GM23338 (cell line): ENCODE measurements around the gene UBASH3B.

Experiments used
- CREB1 ChIP-seq: fragments of 250-450 bp; sonication (Bioruptor Pico); IDR thresholded peaks from 2 replicates; pipeline ENCODE4 v1.5.0; 2020; ENCODE audit warnings: low read depth, mild to moderate bottlenecking, moderate library complexity
- EZH2 ChIP-seq: fragments of 200-600 bp; sonication (generic); IDR thresholded peaks from one replicate; pipeline ENCODE4 v1.8.0; 2017; ENCODE audit warnings: antibody characterized with exemption, mild to moderate bottlenecking, low read depth; ENCODE audit not compliant: unreplicated experiment
- EZH2phosphoT487 ChIP-seq: fragments of 200-600 bp; sonication (generic); IDR thresholded peaks from one replicate; pipeline ENCODE4 v1.8.1; 2018; ENCODE audit warnings: antibody characterized with exemption; ENCODE audit not compliant: unreplicated experiment
- JUNB ChIP-seq: IDR thresholded peaks from one replicate; pipeline ENCODE4 v1.6.1; 2016; ENCODE audit warnings: antibody characterized with exemption; ENCODE audit not compliant: unreplicated experiment
- NANOG ChIP-seq: IDR thresholded peaks from 2 replicates; pipeline ENCODE4 v1.6.1; 2016; ENCODE audit warnings: antibody characterized with exemption, borderline replicate concordance
- POLR2AphosphoS5 ChIP-seq: IDR thresholded peaks from 2 replicates; pipeline ENCODE4 v1.6.1; 2016; ENCODE audit warnings: antibody characterized with exemption, low read depth
- STAT1 ChIP-seq: IDR thresholded peaks from one replicate; pipeline ENCODE4 v1.6.1; 2016; ENCODE audit warnings: antibody characterized with exemption; ENCODE audit not compliant: unreplicated experiment
- ZNF114 ChIP-seq: fragments of 250-450 bp; sonication (Bioruptor Pico); IDR thresholded peaks from 2 replicates; pipeline ENCODE4 v1.5.0; 2020; ENCODE audit warnings: mild to moderate bottlenecking, moderate library complexity
- ZNF331 ChIP-seq: fragments of 250-450 bp; sonication (Bioruptor Pico); IDR thresholded peaks from 2 replicates; pipeline ENCODE4 v1.5.0; 2020; ENCODE audit warnings: low read depth, mild to moderate bottlenecking, moderate library complexity
- TF ChIP-seq, protein P1 (sequence below), 2 experiments: fragments of 200-600 bp in 1 of 2; sonication (generic) in 1 of 2; conservative IDR thresholded peaks; 2 replicates each; pipeline versions ENCODE4 v1.5.1 to v1.6.1; 2016 to 2017; ENCODE audit warnings: antibody characterized with exemption in 2 of 2, low read depth in 2 of 2, mild to moderate bottlenecking in 2 of 2, moderate library complexity in 1 of 2
- TF ChIP-seq, protein P2 (sequence below): IDR thresholded peaks from one replicate; pipeline ENCODE4 v1.6.1; 2018; ENCODE audit warnings: antibody characterized with exemption; ENCODE audit not compliant: unreplicated experiment
- TF ChIP-seq, protein P3 (sequence below): IDR thresholded peaks from 2 replicates; pipeline ENCODE4 v1.6.1; 2016; ENCODE audit warnings: antibody characterized with exemption
- TF ChIP-seq, protein P4 (sequence below): fragments of 250-450 bp; sonication (Bioruptor Pico); IDR thresholded peaks from 2 replicates; pipeline ENCODE4 v1.5.0; 2020; ENCODE audit warnings: mild to moderate bottlenecking, moderate library complexity

DNA sequence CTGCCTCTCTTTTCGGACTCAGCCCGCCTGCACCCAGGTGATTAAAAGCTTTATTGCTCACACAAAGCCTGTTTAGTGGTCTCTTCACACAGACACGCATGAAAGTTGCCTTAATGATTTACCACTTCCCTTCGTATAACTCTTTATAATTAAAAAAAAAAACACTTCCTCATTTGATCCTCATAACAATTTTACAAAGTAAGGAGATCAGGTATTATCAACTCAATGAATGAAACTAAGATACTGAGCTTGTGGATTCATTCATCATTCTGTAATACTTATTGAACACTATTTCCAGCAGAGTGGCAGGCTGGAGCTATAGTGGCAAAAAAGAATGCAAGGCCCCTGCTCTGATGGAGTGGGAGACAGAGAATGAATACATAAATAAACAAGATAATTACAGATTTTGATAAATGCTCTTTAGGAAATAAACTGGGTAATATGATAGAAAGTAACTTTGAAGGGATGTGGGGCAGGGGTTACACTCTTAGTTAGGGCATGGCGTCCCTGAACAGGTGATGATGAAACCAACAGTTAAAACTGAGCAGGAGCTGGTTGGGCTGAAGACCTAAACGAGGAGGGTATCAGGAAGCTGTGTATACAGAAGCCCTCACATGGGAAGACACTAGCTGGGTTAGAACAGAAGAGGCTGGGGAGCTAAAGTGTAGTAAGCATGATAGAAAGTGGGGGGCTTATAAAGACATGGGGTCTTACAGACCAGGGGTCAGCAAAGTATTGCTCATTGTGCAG, 177.4 kb downstream of the UBASH3B start:
- TF ChIP-seq EZH2, result no peak
- TF ChIP-seq, protein P1, sequence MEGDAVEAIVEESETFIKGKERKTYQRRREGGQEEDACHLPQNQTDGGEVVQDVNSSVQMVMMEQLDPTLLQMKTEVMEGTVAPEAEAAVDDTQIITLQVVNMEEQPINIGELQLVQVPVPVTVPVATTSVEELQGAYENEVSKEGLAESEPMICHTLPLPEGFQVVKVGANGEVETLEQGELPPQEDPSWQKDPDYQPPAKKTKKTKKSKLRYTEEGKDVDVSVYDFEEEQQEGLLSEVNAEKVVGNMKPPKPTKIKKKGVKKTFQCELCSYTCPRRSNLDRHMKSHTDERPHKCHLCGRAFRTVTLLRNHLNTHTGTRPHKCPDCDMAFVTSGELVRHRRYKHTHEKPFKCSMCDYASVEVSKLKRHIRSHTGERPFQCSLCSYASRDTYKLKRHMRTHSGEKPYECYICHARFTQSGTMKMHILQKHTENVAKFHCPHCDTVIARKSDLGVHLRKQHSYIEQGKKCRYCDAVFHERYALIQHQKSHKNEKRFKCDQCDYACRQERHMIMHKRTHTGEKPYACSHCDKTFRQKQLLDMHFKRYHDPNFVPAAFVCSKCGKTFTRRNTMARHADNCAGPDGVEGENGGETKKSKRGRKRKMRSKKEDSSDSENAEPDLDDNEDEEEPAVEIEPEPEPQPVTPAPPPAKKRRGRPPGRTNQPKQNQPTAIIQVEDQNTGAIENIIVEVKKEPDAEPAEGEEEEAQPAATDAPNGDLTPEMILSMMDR (conservative IDR thresholded peaks at IDR 0.05; ENCODE audit: low read depth in 2 of 2), result no peak
- TF ChIP-seq JUNB, result no peak
- no peak for TF ChIP-seq CREB1 (CRISPR knock-in tag)
- TF ChIP-seq, protein P2, sequence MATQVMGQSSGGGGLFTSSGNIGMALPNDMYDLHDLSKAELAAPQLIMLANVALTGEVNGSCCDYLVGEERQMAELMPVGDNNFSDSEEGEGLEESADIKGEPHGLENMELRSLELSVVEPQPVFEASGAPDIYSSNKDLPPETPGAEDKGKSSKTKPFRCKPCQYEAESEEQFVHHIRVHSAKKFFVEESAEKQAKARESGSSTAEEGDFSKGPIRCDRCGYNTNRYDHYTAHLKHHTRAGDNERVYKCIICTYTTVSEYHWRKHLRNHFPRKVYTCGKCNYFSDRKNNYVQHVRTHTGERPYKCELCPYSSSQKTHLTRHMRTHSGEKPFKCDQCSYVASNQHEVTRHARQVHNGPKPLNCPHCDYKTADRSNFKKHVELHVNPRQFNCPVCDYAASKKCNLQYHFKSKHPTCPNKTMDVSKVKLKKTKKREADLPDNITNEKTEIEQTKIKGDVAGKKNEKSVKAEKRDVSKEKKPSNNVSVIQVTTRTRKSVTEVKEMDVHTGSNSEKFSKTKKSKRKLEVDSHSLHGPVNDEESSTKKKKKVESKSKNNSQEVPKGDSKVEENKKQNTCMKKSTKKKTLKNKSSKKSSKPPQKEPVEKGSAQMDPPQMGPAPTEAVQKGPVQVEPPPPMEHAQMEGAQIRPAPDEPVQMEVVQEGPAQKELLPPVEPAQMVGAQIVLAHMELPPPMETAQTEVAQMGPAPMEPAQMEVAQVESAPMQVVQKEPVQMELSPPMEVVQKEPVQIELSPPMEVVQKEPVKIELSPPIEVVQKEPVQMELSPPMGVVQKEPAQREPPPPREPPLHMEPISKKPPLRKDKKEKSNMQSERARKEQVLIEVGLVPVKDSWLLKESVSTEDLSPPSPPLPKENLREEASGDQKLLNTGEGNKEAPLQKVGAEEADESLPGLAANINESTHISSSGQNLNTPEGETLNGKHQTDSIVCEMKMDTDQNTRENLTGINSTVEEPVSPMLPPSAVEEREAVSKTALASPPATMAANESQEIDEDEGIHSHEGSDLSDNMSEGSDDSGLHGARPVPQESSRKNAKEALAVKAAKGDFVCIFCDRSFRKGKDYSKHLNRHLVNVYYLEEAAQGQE, result no peak
- no peak for TF ChIP-seq POLR2AphosphoS5
- no peak for TF ChIP-seq EZH2phosphoT487
- no peak for TF ChIP-seq ZNF331 (CRISPR knock-in tag)
- no peak for TF ChIP-seq ZNF114 (CRISPR knock-in tag)
- TF ChIP-seq, protein P3, sequence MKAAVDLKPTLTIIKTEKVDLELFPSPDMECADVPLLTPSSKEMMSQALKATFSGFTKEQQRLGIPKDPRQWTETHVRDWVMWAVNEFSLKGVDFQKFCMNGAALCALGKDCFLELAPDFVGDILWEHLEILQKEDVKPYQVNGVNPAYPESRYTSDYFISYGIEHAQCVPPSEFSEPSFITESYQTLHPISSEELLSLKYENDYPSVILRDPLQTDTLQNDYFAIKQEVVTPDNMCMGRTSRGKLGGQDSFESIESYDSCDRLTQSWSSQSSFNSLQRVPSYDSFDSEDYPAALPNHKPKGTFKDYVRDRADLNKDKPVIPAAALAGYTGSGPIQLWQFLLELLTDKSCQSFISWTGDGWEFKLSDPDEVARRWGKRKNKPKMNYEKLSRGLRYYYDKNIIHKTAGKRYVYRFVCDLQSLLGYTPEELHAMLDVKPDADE, result no peak
- TF ChIP-seq STAT1, result no peak
- TF ChIP-seq, protein P4, sequence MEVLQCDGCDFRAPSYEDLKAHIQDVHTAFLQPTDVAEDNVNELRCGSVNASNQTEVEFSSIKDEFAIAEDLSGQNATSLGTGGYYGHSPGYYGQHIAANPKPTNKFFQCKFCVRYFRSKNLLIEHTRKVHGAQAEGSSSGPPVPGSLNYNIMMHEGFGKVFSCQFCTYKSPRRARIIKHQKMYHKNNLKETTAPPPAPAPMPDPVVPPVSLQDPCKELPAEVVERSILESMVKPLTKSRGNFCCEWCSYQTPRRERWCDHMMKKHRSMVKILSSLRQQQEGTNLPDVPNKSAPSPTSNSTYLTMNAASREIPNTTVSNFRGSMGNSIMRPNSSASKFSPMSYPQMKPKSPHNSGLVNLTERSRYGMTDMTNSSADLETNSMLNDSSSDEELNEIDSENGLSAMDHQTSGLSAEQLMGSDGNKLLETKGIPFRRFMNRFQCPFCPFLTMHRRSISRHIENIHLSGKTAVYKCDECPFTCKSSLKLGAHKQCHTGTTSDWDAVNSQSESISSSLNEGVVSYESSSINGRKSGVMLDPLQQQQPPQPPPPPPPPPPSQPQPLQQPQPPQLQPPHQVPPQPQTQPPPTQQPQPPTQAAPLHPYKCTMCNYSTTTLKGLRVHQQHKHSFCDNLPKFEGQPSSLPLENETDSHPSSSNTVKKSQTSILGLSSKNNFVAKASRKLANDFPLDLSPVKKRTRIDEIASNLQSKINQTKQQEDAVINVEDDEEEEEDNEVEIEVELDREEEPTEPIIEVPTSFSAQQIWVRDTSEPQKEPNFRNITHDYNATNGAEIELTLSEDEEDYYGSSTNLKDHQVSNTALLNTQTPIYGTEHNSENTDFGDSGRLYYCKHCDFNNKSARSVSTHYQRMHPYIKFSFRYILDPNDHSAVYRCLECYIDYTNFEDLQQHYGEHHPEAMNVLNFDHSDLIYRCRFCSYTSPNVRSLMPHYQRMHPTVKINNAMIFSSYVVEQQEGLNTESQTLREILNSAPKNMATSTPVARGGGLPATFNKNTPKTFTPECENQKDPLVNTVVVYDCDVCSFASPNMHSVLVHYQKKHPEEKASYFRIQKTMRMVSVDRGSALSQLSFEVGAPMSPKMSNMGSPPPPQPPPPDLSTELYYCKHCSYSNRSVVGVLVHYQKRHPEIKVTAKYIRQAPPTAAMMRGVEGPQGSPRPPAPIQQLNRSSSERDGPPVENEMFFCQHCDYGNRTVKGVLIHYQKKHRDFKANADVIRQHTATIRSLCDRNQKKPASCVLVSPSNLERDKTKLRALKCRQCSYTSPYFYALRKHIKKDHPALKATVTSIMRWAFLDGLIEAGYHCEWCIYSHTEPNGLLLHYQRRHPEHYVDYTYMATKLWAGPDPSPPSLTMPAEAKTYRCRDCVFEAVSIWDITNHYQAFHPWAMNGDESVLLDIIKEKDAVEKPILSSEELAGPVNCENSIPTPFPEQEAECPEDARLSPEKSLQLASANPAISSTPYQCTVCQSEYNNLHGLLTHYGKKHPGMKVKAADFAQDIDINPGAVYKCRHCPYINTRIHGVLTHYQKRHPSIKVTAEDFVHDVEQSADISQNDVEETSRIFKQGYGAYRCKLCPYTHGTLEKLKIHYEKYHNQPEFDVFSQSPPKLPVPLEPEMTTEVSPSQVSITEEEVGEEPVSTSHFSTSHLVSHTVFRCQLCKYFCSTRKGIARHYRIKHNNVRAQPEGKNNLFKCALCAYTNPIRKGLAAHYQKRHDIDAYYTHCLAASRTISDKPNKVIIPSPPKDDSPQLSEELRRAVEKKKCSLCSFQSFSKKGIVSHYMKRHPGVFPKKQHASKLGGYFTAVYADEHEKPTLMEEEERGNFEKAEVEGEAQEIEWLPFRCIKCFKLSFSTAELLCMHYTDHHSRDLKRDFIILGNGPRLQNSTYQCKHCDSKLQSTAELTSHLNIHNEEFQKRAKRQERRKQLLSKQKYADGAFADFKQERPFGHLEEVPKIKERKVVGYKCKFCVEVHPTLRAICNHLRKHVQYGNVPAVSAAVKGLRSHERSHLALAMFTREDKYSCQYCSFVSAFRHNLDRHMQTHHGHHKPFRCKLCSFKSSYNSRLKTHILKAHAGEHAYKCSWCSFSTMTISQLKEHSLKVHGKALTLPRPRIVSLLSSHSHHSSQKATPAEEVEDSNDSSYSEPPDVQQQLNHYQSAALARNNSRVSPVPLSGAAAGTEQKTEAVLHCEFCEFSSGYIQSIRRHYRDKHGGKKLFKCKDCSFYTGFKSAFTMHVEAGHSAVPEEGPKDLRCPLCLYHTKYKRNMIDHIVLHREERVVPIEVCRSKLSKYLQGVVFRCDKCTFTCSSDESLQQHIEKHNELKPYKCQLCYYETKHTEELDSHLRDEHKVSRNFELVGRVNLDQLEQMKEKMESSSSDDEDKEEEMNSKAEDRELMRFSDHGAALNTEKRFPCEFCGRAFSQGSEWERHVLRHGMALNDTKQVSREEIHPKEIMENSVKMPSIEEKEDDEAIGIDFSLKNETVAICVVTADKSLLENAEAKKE (CRISPR knock-in tag), result no peak
- no peak for TF ChIP-seq NANOG
